HG02938 (cell line): Measurements from ENCODE around the gene MAP3K7.
A peak's percentile ranks its signal among the peaks of the same experiment; 100 is the strongest.

Experiments
- ATAC-seq: cut with Tn5 transposase; IDR thresholded peaks from one replicate; pipeline ENCODE4 v1.9.1; 2021; ENCODE audit warnings: mild to moderate bottlenecking, moderate library complexity; ENCODE audit not compliant: unreplicated experiment

The MAP3K7 gene

DNA sequence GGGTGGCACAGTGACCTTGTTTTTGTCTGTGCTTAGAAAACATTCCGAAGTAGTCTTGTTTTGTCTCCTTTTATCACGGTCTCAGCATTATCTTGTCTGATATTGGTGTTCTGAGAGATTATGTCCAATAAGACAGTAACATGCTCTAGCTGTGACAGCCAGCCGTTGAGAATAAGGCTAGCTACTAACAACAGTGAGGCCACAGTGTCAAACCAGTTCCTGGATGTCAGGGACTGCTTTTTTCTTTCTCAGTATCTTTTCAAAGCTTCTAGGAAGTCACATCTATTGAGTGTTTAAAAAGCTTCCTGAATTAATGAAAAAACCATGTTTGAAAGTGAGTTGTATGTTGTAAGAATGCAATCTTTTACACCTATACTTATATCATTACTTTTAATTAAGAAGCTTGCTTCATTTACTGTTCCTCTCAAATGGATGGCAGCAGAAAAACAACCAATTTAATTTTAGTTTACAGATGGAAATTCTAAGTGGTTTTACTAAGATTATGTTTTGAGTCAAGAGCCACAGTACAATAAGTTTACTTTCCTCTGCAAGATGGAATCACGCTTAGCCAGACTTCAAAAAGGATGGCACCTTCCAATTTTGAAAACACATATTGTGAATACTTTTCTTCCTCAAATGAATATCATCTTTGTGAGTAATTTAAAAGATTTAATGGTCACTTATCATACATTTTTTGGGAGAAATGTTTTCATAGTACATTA lies 53.1 kb downstream of the MAP3K7 start:
- ATAC-seq = no peak

GRCh38 chr6:90530882-90531281 lies 56.0 kb downstream of the MAP3K7 start:
- no peak for ATAC-seq

DNA sequence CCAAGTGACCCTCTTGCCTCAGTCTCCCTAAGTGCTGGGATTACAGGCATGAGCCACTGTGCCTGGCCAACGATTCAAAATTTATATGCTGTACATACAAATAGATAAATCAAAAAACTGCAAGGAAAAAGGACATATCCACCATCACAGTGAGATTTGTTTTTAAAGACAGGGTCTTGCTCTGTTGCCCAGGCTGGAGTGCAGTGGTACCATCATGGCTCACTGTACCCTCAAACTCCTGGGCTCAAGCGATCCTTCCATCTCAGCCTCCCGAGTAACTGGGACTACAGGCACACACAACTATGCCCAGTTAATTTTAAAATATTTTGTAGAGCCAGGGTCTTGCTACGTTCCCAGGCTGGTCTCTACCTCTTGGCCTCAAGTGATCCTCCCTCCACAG lies 61.5 kb downstream of the MAP3K7 start:
- no peak for ATAC-seq

- no peak for ATAC-seq
Measured at GRCh38 chr6:90523779-90524310, 63.0 kb downstream of the MAP3K7 start.

DNA sequence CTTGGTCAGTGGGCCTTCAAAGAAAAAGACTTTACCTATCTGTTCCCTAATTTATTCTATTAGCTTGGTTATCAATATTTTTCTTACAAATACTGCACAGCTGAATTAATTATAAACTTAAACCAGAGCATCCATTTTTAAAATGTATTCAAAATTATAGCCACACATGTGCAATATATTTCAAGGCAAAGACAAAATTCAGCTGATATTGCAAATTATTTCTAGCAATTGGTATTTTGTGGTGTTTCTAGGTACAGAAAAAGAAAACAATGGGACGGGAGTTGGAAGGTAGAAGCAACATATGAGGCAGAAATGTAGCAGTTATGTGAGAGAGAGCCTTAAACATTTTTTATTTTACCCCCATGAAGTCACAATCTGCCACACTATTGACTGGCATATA lies 64.9 kb downstream of the MAP3K7 start:
- ATAC-seq = no peak

GRCh38 chr6:90516074-90516660 lies 70.7 kb downstream of the MAP3K7 start:
- ATAC-seq = no peak

GRCh38 chr6:90514496-90514895 lies 72.4 kb downstream of the MAP3K7 start:
- ATAC-seq = no peak

DNA sequence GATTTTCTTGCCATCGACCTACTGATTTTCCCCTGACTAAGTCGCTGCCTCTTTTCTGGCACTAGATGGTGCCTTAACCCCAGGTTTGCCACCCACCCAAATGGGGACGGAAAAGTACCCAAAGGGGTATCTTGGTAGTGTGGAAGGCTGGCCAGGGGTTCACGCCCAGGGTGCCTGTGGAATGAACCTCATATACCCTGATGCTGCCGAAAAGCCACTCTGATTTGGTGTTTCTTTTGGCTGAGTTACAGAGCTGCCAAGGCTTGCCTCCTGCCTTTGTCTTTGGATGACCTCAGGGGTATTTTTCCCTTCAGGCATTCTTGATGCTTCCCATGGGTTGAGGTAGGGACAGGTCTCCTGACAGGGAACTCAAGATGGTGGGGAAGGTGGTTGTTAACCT lies 78.1 kb downstream of the MAP3K7 start:
- ATAC-seq = no peak

DNA sequence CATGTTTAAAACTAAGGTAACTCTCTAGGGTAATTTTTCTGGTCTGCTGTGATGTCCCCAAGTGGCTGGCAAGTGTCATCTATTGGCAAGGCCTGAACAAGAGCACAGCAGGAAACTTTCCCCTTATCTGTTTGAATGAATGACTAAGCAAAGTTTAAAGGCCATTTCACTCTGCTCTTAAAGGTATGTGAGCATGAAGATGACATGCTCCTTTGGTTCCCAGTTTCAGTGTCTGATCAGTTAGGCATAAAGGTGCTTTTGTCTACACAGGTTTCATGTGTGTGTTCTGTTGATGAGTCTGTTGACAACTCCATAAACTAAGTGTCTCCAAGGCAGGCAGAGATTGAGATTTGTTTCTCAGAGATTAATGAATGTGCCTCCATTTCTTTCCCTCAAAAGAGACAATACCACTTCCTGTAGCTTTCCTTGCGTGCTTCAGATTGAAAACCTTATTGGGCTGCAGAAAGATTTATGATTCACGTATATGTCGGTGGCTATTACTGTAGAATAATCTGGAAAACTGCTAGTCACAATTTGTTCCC lies 83.9 kb downstream of the MAP3K7 start:
- peak; percentile 65 for ATAC-seq

DNA sequence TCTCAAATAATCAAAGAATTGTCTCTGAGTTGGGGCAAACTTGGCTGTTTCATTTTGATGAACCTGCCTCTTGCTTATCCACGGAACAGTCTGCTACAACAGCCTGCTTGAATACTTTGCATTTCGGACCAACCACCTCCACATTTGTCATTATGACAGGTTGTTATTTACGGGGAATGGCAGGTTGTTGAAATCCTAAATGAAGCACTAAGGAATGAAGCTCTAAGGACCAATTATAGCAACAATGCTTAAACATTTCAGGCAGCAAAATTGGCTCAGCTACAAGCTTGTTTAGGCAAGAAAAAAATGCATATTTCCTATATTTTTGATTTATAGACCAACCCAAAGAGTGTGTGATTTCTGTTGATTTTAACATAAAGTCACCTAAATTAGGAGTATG lies 84.5 kb downstream of the MAP3K7 start:
- no peak for ATAC-seq

DNA sequence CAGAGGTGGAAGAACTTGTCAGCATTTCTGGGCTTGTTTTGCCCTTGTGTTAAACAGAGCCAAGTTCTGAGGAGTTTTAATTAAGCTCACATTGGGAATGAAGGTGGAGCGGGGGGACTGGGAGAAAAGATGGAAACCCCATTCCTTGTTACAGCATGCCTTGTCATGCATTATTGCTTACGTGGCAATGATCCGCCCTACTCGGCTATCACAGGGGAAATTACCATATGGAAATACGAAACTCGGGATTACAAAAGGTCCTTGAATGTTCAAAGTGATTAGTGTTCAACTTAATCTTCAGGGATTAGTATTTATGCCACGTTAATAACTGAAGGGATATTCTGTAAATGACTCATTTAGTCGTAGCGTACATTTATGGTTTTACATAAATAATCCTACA lies 86.4 kb downstream of the MAP3K7 start:
- ATAC-seq = no peak

DNA sequence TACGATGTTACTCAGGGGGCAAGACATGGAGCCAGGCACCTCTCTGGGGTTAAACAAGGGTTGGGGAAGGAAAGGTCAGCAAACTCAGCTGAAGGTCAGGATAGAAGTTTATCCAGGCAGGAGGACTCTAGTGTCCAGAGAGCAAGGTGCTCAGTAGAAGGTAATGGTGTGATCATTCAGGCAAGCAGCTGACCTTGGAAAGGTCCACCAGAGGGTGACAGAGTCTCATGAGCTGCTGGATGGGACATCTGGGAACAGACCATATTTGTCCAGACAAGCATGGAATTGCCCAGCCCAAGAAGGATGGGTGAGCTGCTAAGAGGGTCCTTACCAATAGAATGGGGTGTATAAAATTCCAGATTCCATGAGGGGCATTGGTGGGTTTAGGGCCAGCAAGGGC lies 89.5 kb downstream of the MAP3K7 start:
- no peak for ATAC-seq

- no peak for ATAC-seq
Measured at GRCh38 chr6:90496258-90497016, 90.4 kb downstream of the MAP3K7 start.

GRCh38 chr6:90495216-90495817 lies 91.6 kb downstream of the MAP3K7 start:
- ATAC-seq = no peak

DNA sequence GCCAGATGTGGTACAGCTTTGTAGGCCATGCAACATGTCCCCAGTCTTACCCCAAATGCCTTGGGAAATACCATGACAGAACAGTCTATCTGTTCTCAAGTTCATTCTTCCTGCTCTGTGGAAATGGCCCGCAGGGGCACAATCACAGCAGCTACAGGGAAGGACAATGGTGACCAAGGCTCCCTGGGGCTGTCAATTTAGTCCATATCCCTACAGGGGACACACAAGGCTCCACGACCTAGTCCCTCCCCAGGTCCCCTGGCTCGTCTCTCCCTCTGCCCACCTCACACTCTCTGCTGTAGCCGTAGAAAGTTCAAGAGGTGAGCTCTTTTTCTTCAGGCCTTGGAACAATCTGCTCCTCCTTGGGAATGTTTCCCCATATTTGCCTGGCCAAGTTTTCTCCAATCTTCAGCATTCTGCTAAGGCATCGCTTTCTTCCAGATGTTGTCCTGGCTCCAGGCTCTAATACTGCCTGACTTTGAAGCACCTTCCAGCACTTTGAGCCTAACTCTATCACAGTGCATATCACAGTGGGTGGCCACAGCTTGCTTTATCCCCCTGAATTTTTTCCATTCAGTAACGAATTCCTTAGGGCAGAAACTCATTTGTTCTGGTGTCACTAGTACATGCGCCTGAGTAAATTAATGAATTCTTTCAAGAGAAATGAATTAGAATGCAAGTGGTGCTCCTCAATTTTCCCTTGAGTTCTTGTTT lies 92.6 kb downstream of the MAP3K7 start:
- ATAC-seq = no peak

- no peak for ATAC-seq
Measured at GRCh38 chr6:90493332-90493731, 93.5 kb downstream of the MAP3K7 start.

- no peak for ATAC-seq
Measured at GRCh38 chr6:90492798-90493197, 94.1 kb downstream of the MAP3K7 start.

DNA sequence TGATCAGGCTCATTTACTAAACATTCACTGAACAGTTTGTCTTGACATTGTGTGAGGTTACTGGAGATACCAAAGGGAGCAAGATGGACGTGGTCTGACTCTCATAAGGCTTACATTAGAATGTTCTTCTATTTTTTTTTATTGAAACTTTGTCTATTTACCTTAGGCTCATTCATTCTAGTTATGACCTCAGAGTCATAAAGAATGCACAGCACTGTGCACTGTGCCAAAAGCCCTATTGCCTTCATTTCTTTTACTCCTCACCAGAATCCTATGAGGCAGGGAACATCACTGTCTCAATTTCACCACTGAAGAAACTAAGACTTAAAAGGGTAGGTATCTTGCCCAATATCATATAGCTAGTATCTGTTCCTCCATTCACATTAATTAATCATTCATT lies 94.5 kb downstream of the MAP3K7 start:
- no peak for ATAC-seq

DNA sequence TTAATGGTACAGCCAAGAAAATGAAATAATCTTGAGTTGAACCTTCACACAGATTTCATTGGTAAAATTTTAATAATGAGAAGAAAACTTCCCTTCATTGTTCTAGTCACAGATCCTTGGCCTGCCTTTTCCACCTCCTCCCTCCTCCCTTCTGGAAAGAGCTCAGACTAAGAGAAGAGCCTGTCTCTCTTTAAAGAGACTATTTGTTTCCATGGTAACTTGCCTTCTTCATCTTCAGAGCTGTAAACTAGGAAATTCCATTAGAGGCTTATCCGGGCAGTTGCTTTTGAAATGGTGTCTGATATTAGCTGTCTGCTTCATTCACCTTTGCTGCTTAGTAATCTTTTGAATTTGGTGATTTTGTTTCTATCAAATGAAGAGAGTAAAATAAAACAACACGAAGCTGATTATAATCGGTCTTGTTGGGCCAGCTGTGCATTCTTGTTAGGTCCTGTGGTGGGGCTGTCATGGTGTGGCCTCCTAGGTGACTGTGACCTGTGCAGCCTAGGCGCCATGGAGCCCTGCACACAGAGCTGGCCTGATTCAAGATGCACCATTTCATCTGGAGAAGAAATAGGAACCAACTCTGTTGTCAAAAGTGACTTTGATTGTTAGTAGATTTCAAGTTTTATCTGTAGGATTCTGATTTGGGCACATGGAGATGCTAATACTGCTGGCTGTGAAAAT lies 96.7 kb downstream of the MAP3K7 start:
- no peak for ATAC-seq

DNA sequence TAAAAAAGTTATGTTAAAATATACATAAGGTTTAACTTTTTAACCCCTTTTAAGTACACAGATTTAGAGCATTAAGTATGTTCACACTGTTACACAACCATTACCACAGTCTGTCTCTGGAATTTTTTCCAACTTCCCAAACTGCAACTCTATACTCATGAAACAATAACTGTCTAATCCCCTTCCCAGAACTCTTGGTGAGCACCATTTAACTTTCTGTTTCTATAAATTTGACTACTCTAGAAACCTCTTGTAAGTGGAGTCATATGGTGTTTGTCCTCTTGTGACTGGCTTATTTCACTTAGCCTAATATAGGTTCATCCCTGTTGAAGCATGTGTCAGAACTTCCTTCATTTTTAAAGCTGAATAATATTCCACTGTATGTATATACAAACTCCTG lies 98.1 kb downstream of the MAP3K7 start:
- no peak for ATAC-seq
